HepG2 (cell line): ENCODE data around the gene PKD1L1. TPM values are rescaled to one million over a fixed set of nuclear protein-coding genes. Genes with fewer than 3 reads are reported as not detected.

ENCODE experiments used
- ATF7 ChIP-seq, 2 experiments: fragments of 450-650 bp in 1 of 2; sonication (generic) in 1 of 2; formaldehyde crosslinking in 1 of 2; IDR thresholded peaks; 2 replicates each; pipeline versions ENCODE4 v1.4.0 to v1.6.1; 2016 to 2020; ENCODE audit warnings: antibody characterized with exemption in 1 of 2, mild to moderate bottlenecking in 1 of 2, missing genetic modification reagents in 1 of 2
- CBFB ChIP-seq: sonication (generic); formaldehyde crosslinking; IDR thresholded peaks from 2 replicates; pipeline ENCODE4 v1.4.0; 2020; ENCODE audit warnings: missing genetic modification reagents
- FOSL2 ChIP-seq: sonication (generic); formaldehyde crosslinking; IDR thresholded peaks from 2 replicates; pipeline ENCODE4 v1.4.0; 2020; ENCODE audit warnings: missing genetic modification reagents
- FOXM1 ChIP-seq: sonication (generic); formaldehyde crosslinking; IDR thresholded peaks from 2 replicates; pipeline ENCODE4 v1.5.0; 2020; ENCODE audit warnings: missing genetic modification reagents
- HMG20A ChIP-seq: IDR thresholded peaks from 2 replicates; pipeline ENCODE4 v1.6.1; 2016; ENCODE audit warnings: borderline replicate concordance
- JDP2 ChIP-seq: sonication (generic); formaldehyde crosslinking; IDR thresholded peaks from 2 replicates; pipeline ENCODE4 v1.8.1; 2022; ENCODE audit warnings: missing genetic modification reagents, borderline replicate concordance
- MAZ ChIP-seq, 2 experiments: sonication (generic) in 1 of 2; formaldehyde crosslinking in 1 of 2; IDR thresholded peaks; 2 replicates each; pipeline versions ENCODE4 v1.5.0 to v1.6.1; 2012 to 2020; ENCODE audit warnings: low read depth in 2 of 2, mild to moderate bottlenecking in 2 of 2, borderline replicate concordance in 1 of 2, improper control_type of control experiment in 1 of 2, low read length in 1 of 2, missing genetic modification reagents in 1 of 2, moderate library complexity in 1 of 2
- STAG1 ChIP-seq: sonication (generic); formaldehyde crosslinking; IDR thresholded peaks from 2 replicates; pipeline ENCODE4 v1.4.0; 2020; ENCODE audit warnings: missing genetic modification reagents
- TP53 ChIP-seq: sonication (generic); formaldehyde crosslinking; conservative IDR thresholded peaks from 2 replicates; pipeline ENCODE4 v1.4.0; 2020; ENCODE audit warnings: missing genetic modification reagents
- YY1 ChIP-seq: IDR thresholded peaks from 2 replicates; pipeline ENCODE4 v1.6.1; 2011; ENCODE audit warnings: low read length, low read depth, moderate library complexity, mild to moderate bottlenecking; ENCODE audit not compliant: insufficient read depth, insufficient replicate concordance
- ZBTB3 ChIP-seq: sonication (generic); formaldehyde crosslinking; IDR thresholded peaks from 2 replicates; pipeline ENCODE4 v1.4.0; 2020; ENCODE audit warnings: low read depth, mild to moderate bottlenecking, moderate library complexity, missing genetic modification reagents, borderline replicate concordance
- ZBTB43 ChIP-seq: sonication (generic); formaldehyde crosslinking; conservative IDR thresholded peaks from 2 replicates; pipeline ENCODE4 v1.4.0; 2020; ENCODE audit warnings: missing genetic modification reagents
- ZHX1 ChIP-seq: sonication (generic); formaldehyde crosslinking; IDR thresholded peaks from 2 replicates; pipeline ENCODE4 v1.8.1; 2022; ENCODE audit warnings: low read depth, mild to moderate bottlenecking, missing genetic modification reagents
- ZNF431 ChIP-seq: sonication (generic); formaldehyde crosslinking; IDR thresholded peaks from 2 replicates; pipeline ENCODE4 v1.9.0; 2022; ENCODE audit warnings: missing genetic modification reagents, low read depth, mild to moderate bottlenecking, borderline replicate concordance
- ZNF749 ChIP-seq: sonication (generic); formaldehyde crosslinking; IDR thresholded peaks from 2 replicates; pipeline ENCODE4 v1.8.0; 2022; ENCODE audit warnings: mild to moderate bottlenecking, missing genetic modification reagents, moderate library complexity, borderline replicate concordance
- ZNF782 ChIP-seq: sonication (generic); formaldehyde crosslinking; IDR thresholded peaks from 2 replicates; pipeline ENCODE4 v1.4.0; 2020; ENCODE audit warnings: missing genetic modification reagents, mild to moderate bottlenecking, borderline replicate concordance
- polyA plus RNA-seq, 8 experiments: library from polyadenylated mRNA; depleted of rRNA in 3 of 8; stranded (reverse) in 7 of 8; unstranded in 1 of 8; fragments of >200 nt; fragmentation: Illumina TruSeq in 4 of 8; extraction: Trizol in 4 of 8; gene quantifications; 2 replicates each; pipeline versions ENCODE4 v1.2.1 to v1.2.3, GENCODE V29; 2011 to 2016; ENCODE audit warnings: low read depth in 4 of 8, missing spikeins in 1 of 8, mixed read lengths in 1 of 8; ENCODE audit not compliant: insufficient read depth in 1 of 8
- total RNA-seq, 5 experiments: library from RNA; depleted of rRNA; stranded (reverse); fragments of >200 nt; fragmentation: Illumina TruSeq; extraction: Trizol; gene quantifications; 2 replicates each; pipeline ENCODE4 v1.2.3, GENCODE V29; 2016; ENCODE audit warnings: low read depth in 1 of 5
- TF ChIP-seq, protein P1 (sequence below): sonication (generic); formaldehyde crosslinking; IDR thresholded peaks from 2 replicates; pipeline ENCODE4 v1.4.0; 2020; ENCODE audit warnings: missing genetic modification reagents
- TF ChIP-seq, protein P2 (sequence below): sonication (generic); formaldehyde crosslinking; IDR thresholded peaks from 2 replicates; pipeline ENCODE4 v1.4.0; 2020; ENCODE audit warnings: missing genetic modification reagents, mild to moderate bottlenecking, borderline replicate concordance

Gene PKD1L1
- total and polyA plus RNA-seq, 2 of the 13 experiments (the other 11 are each of a cell fraction or from before 2014, with no cell fraction given), result 0.01 TPM; not detected in 1

DNA sequence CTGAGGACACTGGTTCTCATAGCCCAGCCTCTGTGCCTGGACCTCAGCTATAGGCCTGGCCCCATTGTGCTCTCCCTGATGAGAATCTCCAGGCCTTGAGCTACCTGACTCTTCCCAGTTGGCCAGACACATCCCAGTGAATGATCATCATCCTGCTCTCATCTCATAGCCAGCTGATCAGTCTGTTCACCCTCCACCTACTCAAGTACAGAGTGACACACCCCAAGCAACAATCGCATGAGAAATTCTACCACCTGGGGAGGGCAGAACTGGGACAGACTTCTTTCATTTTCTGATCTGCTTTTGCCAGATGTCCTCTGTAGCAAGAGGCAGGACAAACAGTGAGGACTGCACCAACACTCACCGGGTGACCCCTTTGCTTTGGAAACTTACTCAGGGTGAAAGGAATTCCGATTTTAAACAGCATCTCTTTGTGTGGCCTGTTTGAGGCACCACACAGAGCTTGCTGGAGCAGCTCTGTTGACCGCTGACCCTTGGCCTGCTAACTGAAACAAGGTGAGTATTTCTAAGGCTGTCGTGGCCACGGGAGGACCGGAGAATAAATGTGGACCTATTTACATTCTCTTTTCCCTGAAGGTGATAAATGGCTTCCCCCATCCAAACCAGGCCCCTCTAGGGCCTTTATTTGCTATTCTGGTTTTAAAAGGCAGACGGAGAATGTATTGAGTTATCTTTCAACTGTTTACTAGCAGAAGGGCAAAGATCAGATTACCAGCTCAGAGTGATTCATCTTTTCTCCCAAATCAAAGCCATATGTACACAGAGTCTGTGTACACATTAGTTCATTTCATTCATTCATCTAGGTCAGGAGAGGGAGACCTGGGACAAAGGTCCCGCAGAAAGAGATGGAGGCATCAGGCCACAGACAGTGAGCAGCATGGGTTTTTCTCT, 184.9 kb downstream of the PKD1L1 start (continued):
- TF ChIP-seq MAZ (IDR thresholded peaks at IDR 0.05; ENCODE audit: borderline replicate concordance, low read depth, low read length) (peak; percentile 63; the same call in 1 of the 2 replicates), MAZ (CRISPR knock-in tag; IDR thresholded peaks at IDR 0.05; ENCODE audit: low read depth) (peak; percentile 21; the same call in 1 of the 2 replicates), FOSL2 (CRISPR knock-in tag) (peak; percentile 96), YY1 (no peak), ZNF782 (peak; percentile 38; the same call in 1 of the 2 replicates), ATF7 (IDR thresholded peaks at IDR 0.05) (peak; percentile 83), ATF7 (CRISPR knock-in tag; IDR thresholded peaks at IDR 0.05) (peak; percentile 81; the same call in 1 of the 2 replicates), ZBTB43 (CRISPR knock-in tag) (no peak), ZHX1 (no peak), ZBTB3 (CRISPR knock-in tag) (peak; percentile 75), ZNF749 (CRISPR knock-in tag) (peak; percentile 57; the same call in 1 of the 2 replicates), TP53 (CRISPR knock-in tag) (no peak), STAG1 (CRISPR knock-in tag) (peak; percentile 24), ZNF431 (no peak; the same call in 1 of the 2 replicates), HMG20A (peak; percentile 100), JDP2 (peak; percentile 52; the same call in 1 of the 2 replicates), FOXM1 (CRISPR knock-in tag) (no peak), CBFB (CRISPR knock-in tag) (peak; percentile 75; the same call in 1 of the 2 replicates)
- TF ChIP-seq, protein P1, sequence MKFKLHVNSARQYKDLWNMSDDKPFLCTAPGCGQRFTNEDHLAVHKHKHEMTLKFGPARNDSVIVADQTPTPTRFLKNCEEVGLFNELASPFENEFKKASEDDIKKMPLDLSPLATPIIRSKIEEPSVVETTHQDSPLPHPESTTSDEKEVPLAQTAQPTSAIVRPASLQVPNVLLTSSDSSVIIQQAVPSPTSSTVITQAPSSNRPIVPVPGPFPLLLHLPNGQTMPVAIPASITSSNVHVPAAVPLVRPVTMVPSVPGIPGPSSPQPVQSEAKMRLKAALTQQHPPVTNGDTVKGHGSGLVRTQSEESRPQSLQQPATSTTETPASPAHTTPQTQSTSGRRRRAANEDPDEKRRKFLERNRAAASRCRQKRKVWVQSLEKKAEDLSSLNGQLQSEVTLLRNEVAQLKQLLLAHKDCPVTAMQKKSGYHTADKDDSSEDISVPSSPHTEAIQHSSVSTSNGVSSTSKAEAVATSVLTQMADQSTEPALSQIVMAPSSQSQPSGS (CRISPR knock-in tag), result peak; percentile 92
- TF ChIP-seq, protein P2, sequence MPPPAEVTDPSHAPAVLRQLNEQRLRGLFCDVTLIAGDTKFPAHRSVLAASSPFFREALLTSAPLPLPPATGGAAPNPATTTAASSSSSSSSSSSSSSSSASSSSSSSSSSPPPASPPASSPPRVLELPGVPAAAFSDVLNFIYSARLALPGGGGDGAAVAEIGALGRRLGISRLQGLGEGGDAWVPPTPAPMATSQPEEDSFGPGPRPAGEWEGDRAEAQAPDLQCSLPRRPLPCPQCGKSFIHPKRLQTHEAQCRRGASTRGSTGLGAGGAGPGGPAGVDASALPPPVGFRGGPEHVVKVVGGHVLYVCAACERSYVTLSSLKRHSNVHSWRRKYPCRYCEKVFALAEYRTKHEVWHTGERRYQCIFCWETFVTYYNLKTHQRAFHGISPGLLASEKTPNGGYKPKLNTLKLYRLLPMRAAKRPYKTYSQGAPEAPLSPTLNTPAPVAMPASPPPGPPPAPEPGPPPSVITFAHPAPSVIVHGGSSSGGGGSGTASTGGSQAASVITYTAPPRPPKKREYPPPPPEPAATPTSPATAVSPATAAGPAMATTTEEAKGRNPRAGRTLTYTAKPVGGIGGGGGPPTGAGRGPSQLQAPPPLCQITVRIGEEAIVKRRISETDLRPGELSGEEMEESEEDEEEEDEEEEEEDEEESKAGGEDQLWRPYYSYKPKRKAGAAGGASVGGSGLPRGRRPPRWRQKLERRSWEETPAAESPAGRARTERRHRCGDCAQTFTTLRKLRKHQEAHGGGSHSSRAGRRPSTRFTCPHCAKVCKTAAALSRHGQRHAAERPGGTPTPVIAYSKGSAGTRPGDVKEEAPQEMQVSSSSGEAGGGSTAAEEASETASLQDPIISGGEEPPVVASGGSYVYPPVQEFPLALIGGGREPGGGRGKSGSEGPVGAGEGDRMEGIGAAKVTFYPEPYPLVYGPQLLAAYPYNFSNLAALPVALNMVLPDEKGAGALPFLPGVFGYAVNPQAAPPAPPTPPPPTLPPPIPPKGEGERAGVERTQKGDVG (CRISPR knock-in tag), result peak; percentile 76; the same call in 1 of the 2 replicates
